NCI-H2107 (cell line): ENCODE measurements around the gene RBSN.
A peak's percentile ranks its signal among the peaks of the same experiment; 100 is the strongest.

ENCODE experiments used
- DNase-seq: peaks from one replicate; lab custom pipeline; 2025; lab: John Stamatoyannopoulos, UW

Gene RBSN

GRCh38 chr3:15099364-15100098 lies 583 bp upstream of the RBSN start:
- no peak for DNase-seq

GRCh38 chr3:15097891-15098290 lies 1.1 kb downstream of the RBSN start:
- no peak for DNase-seq

- DNase-seq, result no peak
These were observed 2.9 kb downstream of the RBSN start for GRCh38 chr3:15096046-15096445.

- no peak for DNase-seq
These were observed 4.6 kb downstream of the RBSN start for GRCh38 chr3:15094187-15094875.

- no peak for DNase-seq
These were observed 6.3 kb downstream of the RBSN start for GRCh38 chr3:15092686-15093085.

- DNase-seq, result no peak
These were observed 7.4 kb downstream of the RBSN start for GRCh38 chr3:15091575-15091974.

- DNase-seq, result no peak
These were observed 9.7 kb downstream of the RBSN start for GRCh38 chr3:15089201-15089600.

GRCh38 chr3:15086699-15087098 lies 12.2 kb downstream of the RBSN start:
- no peak for DNase-seq

GRCh38 chr3:15086263-15086662 lies 12.7 kb downstream of the RBSN start:
- no peak for DNase-seq

- DNase-seq, result no peak
These were observed 15.7 kb downstream of the RBSN start for GRCh38 chr3:15083252-15083651.

- no peak for DNase-seq
These were observed 16.8 kb downstream of the RBSN start for GRCh38 chr3:15081960-15082664.

GRCh38 chr3:15079091-15079490 lies 19.9 kb downstream of the RBSN start:
- DNase-seq, result no peak

- DNase-seq, result no peak
These were observed 24.4 kb downstream of the RBSN start for GRCh38 chr3:15074500-15074899.

GRCh38 chr3:15071699-15072098 lies 27.2 kb downstream of the RBSN start:
- DNase-seq, result no peak

GRCh38 chr3:15069441-15069840 lies 29.5 kb downstream of the RBSN start:
- no peak for DNase-seq

GRCh38 chr3:15066467-15066866 lies 32.5 kb downstream of the RBSN start:
- no peak for DNase-seq

- DNase-seq, result no peak
These were observed 33.4 kb downstream of the RBSN start for GRCh38 chr3:15065550-15066007.

GRCh38 chr3:15064835-15065549 lies 34.0 kb downstream of the RBSN start, which contains the start of gene MRPS25:
Gene MRPS25 (minus strand): TSS chr3:15065315. CDS start chr3:15065194, 121 bp downstream.
- DNase-seq, result peak; percentile 40

- DNase-seq, result no peak
These were observed 34.6 kb downstream of the RBSN start for GRCh38 chr3:15064299-15064834.

GRCh38 chr3:15063656-15064286 lies 35.2 kb downstream of the RBSN start:
- no peak for DNase-seq

- no peak for DNase-seq
These were observed 35.7 kb downstream of the RBSN start for GRCh38 chr3:15063238-15063637.
